CD4-positive, alpha-beta memory T cell (primary cell): ENCODE results near the gene PLCB1. TPM values are rescaled to one million over a fixed set of nuclear protein-coding genes. Genes with fewer than 3 reads are reported as not detected.

Experiments used
- CTCF ChIA-PET: fragments of 350-600 bp; sonication (Branson Sonifier 250); formaldehyde crosslinking; loops from one replicate; lab custom pipeline; 2021; ENCODE audit warnings: inconsistent platforms; ENCODE audit not compliant: partially characterized antibody; lab: Charles Lee
- POLR2A ChIA-PET: fragments of 350-600 bp; sonication (Branson Sonifier 250); formaldehyde crosslinking; loops from one replicate; lab custom pipeline; 2021; ENCODE audit not compliant: partially characterized antibody; lab: Charles Lee
- DNase-seq, 5 donors: peaks; one replicate each; pipeline versions ENCODE4 v3.0.0 to v3.0.0-alpha.2; 2020 to 2022; ENCODE audit warnings: mixed read lengths in 1 of 5
- H3K27ac ChIP-seq: one replicate; pipeline ENCODE4 v1.7.0; 2013; ENCODE audit warnings: low read depth, low read length
- H3K27me3 ChIP-seq: 2 replicates; pipeline ENCODE4 v1.7.0; 2013; ENCODE audit warnings: mild to moderate bottlenecking, low read length, moderate library complexity; ENCODE audit not compliant: insufficient read depth
- H3K36me3 ChIP-seq: 2 replicates; pipeline ENCODE4 v1.7.0; 2013; ENCODE audit warnings: mild to moderate bottlenecking, low read length, moderate library complexity; ENCODE audit not compliant: insufficient read depth
- H3K4me1 ChIP-seq: 2 replicates; pipeline ENCODE4 v1.7.0; 2013; ENCODE audit warnings: mild to moderate bottlenecking, low read length, moderate library complexity; ENCODE audit not compliant: insufficient read depth
- H3K4me3 ChIP-seq, 2 donors: one replicate each; pipeline ENCODE4 v1.7.0; 2013; ENCODE audit warnings: low read length in 2 of 2, mild to moderate bottlenecking in 1 of 2
- H3K9me3 ChIP-seq, 2 donors: one replicate each; pipeline ENCODE4 v1.7.0; 2013; ENCODE audit warnings: low read length in 2 of 2, control low read depth in 1 of 2; ENCODE audit not compliant: control insufficient read depth in 1 of 2
- H3K27ac Mint-ChIP-seq, 7 donors: one replicate each; pipeline ENCODE4 v1.8.0; 2020 to 2021; ENCODE audit warnings: mixed read lengths in 7 of 7, mild to moderate bottlenecking in 6 of 7, inconsistent platforms in 3 of 7, moderate library complexity in 3 of 7
- H3K27me3 Mint-ChIP-seq, 2 donors: one replicate each; pipeline ENCODE4 v1.8.0; 2020 to 2021; ENCODE audit warnings: mixed read lengths in 2 of 2
- H3K36me3 Mint-ChIP-seq, 2 donors: one replicate each; pipeline ENCODE4 v1.8.0; 2020 to 2021; ENCODE audit warnings: mixed read lengths in 2 of 2, inconsistent platforms in 1 of 2, mild to moderate bottlenecking in 1 of 2
- H3K4me1 Mint-ChIP-seq, 4 donors: one replicate each; pipeline ENCODE4 v1.8.0; 2020 to 2021; ENCODE audit warnings: mixed read lengths in 4 of 4, mild to moderate bottlenecking in 1 of 4
- H3K4me3 Mint-ChIP-seq, 8 donors: one replicate each; pipeline ENCODE4 v1.8.0; 2020 to 2021; ENCODE audit warnings: mixed read lengths in 8 of 8, mild to moderate bottlenecking in 7 of 8, moderate library complexity in 6 of 8, inconsistent platforms in 3 of 8
- H3K9me3 Mint-ChIP-seq, 8 donors: one replicate each; pipeline ENCODE4 v1.8.0; 2020 to 2021; ENCODE audit warnings: mixed read lengths in 8 of 8, mild to moderate bottlenecking in 5 of 8, inconsistent platforms in 3 of 8, moderate library complexity in 1 of 8
- intact Hi-C: fragments of 100-400 bp; cut with micrococcal nuclease; formaldehyde crosslinking; loops from one replicate; pipeline ENCODE4 v1.15.1; 2023
- polyA plus RNA-seq, 2 donors: library from polyadenylated mRNA; unstranded; fragments of 300-500 nt; fragmentation: Illumina TruSeq; gene quantifications; one replicate each; pipeline ENCODE4 v1.2.3, GENCODE V29; 2021
- total RNA-seq, 2 experiments: library from RNA; stranded (reverse); gene quantifications; one replicate each; pipeline ENCODE4 v1.2.3, GENCODE V29; 2021

Gene PLCB1
- total and polyA plus RNA-seq, 4 experiments from 2014 or later: 5.5 to 9.6 (median 8.2) TPM

DNA sequence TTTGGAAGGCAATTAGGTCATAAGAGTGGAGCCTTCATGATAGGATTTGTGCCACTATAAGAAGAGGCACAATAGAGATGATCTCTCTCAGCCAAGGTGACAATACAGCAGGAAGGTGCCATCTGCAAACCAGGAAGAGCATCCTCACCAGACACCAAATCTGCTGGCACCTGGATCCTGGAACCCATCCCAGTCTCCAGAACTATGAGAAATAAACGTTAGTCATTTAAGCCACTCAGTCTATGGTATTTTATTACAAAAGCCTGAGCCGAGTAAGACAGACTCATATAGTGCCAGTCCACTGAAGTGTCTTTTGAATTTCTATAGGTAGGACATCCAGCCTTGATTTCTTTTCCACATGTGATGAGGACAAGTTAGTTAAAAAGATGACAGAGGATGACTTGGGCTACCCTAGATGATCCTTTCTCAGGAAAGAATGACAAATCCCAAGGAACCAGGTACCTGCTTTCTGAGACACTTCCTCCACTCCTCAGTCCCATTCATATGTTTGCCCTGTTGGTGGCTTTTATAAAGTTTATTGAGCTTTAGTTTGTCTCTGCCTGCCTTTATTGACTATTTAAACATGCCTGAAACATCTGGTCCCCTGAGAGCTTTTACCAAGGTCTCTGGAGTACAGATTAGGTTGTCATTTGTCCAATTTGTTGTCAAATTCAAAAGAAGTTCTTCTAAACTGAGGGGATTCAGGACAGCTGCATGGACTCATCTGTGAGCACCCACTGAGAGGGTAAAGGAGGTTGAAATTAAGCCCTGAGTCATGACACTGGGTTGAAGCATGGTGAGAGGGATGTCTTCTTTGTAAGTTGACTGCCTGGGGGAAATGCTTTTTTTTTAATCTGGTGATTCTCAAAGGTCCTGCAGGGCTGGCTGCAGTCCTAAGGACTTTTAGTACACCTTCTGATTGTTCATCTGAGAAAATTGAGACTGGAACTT is 771.9 kb downstream of the PLCB1 start:
- POLR2A ChIA-PET: no interaction called here
- Histone ChIP-seq H3K9me3 (no peaks in the 10 kb centered on the region), H3K36me3 (no peaks in the 10 kb centered on the region), H3K4me1 (no peaks in the 10 kb centered on the region), H3K4me3 (no peak overlapping the region), H3K27ac (no peak overlapping the region), H3K27me3 (no peaks in the 10 kb centered on the region)
- H3K9me3 Mint-ChIP-seq: peaks cover 0 to 7% (median under 1%) of the 10 kb centered on the region in 8 donors
- H3K4me1 Mint-ChIP-seq: no peaks in the 10 kb centered on the region
- DNase-seq: no peak
- no peak overlapping the region for H3K27ac Mint-ChIP-seq
- H3K27me3 Mint-ChIP-seq: no peaks in the 10 kb centered on the region
- H3K4me3 Mint-ChIP-seq: no peak overlapping the region
- CTCF ChIA-PET: no interaction called here
- intact Hi-C loops: no loop called here
- no peaks in the 10 kb centered on the region for H3K36me3 Mint-ChIP-seq

DNA sequence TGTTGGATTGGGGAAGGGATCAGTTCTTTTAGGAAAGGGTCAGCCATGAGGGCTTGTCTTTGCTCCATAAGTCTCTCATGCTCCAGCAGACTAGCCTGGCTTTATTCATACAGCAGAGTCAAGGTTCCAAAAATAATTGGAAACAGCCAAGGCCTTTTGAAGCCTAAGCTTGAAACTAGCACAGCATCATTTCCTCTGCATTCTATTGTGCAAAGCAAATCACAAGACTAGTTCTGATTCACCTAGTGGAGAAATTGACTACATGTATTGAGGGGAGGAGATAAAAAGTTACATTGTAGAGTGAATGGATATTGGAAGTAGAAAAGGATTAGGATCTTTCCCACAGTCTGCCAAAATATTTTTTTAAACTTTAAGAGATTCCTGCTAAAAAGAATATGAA is 777.5 kb downstream of the PLCB1 start:
- no peak for DNase-seq
- Mint-ChIP-seq H3K36me3 (no peaks in the 10 kb centered on the region), H3K4me1 (no peaks in the 10 kb centered on the region), H3K27ac (no peak overlapping the region), H3K9me3 (peaks cover 0 to 3% (median under 1%) of the 10 kb centered on the region in 8 donors), H3K27me3 (no peaks in the 10 kb centered on the region), H3K4me3 (no peak overlapping the region)
- H3K27me3 ChIP-seq: no peaks in the 10 kb centered on the region
- no peaks in the 10 kb centered on the region for H3K36me3 ChIP-seq
- H3K9me3 ChIP-seq: no peaks in the 10 kb centered on the region
- POLR2A ChIA-PET: no interaction called here
- no peaks in the 10 kb centered on the region for H3K4me1 ChIP-seq
- CTCF ChIA-PET: no interaction called here
- no peak overlapping the region for H3K4me3 ChIP-seq
- intact Hi-C loops: no loop called here
- no peak overlapping the region for H3K27ac ChIP-seq

DNA sequence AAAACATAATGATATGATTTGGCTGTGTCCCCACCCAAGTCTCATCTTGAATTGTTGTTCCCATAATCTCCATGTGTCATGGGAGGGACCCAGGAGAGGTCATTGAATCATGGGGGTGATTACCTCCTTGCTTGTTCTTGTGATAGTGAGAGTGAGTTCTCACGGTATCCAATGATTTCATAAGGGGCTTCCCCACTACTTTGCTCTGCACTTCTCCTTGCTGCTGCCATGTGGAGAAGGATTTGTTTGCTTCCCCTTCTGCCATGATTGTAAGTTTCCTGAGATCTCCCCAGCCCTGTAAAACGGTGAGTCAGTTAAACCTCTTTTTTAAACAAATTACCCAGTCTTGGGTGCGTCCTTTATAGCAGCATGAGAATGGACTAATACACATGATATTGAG is 780.0 kb downstream of the PLCB1 start:
- no peaks in the 10 kb centered on the region for H3K36me3 Mint-ChIP-seq
- Histone ChIP-seq H3K36me3 (no peaks in the 10 kb centered on the region), H3K9me3 (no peaks in the 10 kb centered on the region), H3K27ac (no peak overlapping the region), H3K27me3 (no peaks in the 10 kb centered on the region), H3K4me1 (no peaks in the 10 kb centered on the region), H3K4me3 (no peak overlapping the region)
- no peaks in the 10 kb centered on the region for H3K4me1 Mint-ChIP-seq
- H3K9me3 Mint-ChIP-seq: peaks cover 0 to 14% (median 9%) of the 10 kb centered on the region in 8 donors
- ChIA-PET POLR2A (no interaction called here), CTCF (no interaction called here)
- H3K27ac Mint-ChIP-seq: no peak overlapping the region
- H3K27me3 Mint-ChIP-seq: no peaks in the 10 kb centered on the region
- intact Hi-C loops: no loop called here
- no peak for DNase-seq
- H3K4me3 Mint-ChIP-seq: no peak overlapping the region

DNA sequence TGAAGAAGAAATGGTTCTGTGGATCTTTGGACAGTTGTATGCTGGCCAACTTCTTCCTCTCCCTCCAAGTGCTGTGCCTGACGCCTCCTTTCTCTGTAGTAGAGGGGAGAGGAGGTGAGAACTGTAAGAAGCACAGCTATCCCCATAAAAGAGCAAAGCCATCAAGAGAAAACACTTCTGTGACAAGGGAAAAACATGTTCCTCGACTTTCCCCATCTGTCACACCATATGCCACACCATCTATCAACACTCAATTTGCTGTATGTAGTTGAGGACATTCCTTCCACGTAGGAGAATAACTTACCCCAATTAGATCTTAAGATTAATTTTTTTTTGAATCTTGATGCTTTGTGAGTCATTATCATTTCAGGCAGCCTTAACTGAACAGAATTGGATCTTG is 780.7 kb downstream of the PLCB1 start:
- H3K4me3 Mint-ChIP-seq: no peak overlapping the region
- ChIA-PET CTCF (no interaction called here), POLR2A (no interaction called here)
- Histone ChIP-seq H3K27ac (no peak overlapping the region), H3K36me3 (no peaks in the 10 kb centered on the region), H3K4me1 (no peaks in the 10 kb centered on the region), H3K4me3 (no peak overlapping the region), H3K9me3 (no peaks in the 10 kb centered on the region), H3K27me3 (no peaks in the 10 kb centered on the region)
- no peaks in the 10 kb centered on the region for H3K36me3 Mint-ChIP-seq
- intact Hi-C loops: no loop called here
- H3K27ac Mint-ChIP-seq: no peak overlapping the region
- no peak for DNase-seq
- no peaks in the 10 kb centered on the region for H3K27me3 Mint-ChIP-seq
- H3K9me3 Mint-ChIP-seq: peaks cover 0 to 14% (median 10%) of the 10 kb centered on the region in 8 donors
- no peaks in the 10 kb centered on the region for H3K4me1 Mint-ChIP-seq

DNA sequence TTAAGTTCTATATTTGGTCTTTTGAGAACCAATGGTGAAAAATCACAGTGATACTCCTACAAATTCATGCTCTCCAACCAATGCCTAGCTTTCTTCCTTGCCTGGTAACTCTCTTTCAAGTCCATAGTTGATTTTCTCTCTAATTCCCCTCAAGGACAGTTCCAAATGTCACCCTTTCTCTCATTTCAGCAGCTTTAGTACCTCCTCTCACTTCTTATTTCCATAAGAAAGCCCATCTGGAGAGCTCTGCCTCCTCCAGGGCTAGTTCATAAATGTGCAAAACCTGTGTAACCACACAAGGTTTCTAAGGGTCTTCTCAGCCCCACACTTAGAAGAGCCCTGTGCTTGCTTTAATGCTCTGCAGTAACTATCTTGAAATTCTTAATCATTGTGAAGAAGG is 781.4 kb downstream of the PLCB1 start:
- CTCF ChIA-PET: no interaction called here
- Mint-ChIP-seq H3K4me3 (no peak overlapping the region), H3K4me1 (no peaks in the 10 kb centered on the region), H3K27me3 (no peaks in the 10 kb centered on the region), H3K9me3 (peaks cover 0 to 17% (median 10%) of the 10 kb centered on the region in 8 donors), H3K36me3 (no peaks in the 10 kb centered on the region), H3K27ac (no peak overlapping the region)
- intact Hi-C loops: no loop called here
- no peaks in the 10 kb centered on the region for H3K4me1 ChIP-seq
- POLR2A ChIA-PET: no interaction called here
- H3K27ac ChIP-seq: no peak overlapping the region
- DNase-seq: no peak
- no peaks in the 10 kb centered on the region for H3K27me3 ChIP-seq
- no peak overlapping the region for H3K4me3 ChIP-seq
- no peaks in the 10 kb centered on the region for H3K9me3 ChIP-seq
- H3K36me3 ChIP-seq: no peaks in the 10 kb centered on the region

DNA sequence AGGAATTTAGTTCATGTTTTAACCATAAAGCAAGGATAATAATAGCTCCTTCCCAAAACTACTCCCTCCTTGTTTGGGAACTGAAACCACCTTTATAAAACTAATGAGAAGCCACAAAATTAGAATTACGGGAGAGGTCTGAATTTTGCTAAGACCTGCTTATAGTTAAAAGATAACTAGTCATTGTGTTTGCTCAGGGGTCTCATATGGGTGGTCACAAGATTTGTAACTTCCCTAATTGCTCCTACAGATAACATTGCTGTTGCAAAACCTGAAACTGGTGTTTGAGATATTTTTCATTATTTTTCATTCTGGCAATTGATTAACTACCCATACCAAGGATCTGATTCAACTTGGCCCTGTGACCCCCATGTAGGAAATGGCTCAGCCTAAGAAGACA is 782.4 kb downstream of the PLCB1 start:
- Histone ChIP-seq H3K9me3 (no peaks in the 10 kb centered on the region), H3K27ac (no peak overlapping the region), H3K27me3 (no peaks in the 10 kb centered on the region), H3K36me3 (no peaks in the 10 kb centered on the region), H3K4me3 (no peak overlapping the region), H3K4me1 (no peaks in the 10 kb centered on the region)
- H3K9me3 Mint-ChIP-seq: peaks cover 0 to 18% (median 10%) of the 10 kb centered on the region in 8 donors
- intact Hi-C loops: no loop called here
- H3K27ac Mint-ChIP-seq: no peak overlapping the region
- H3K4me3 Mint-ChIP-seq: no peak overlapping the region
- H3K27me3 Mint-ChIP-seq: no peaks in the 10 kb centered on the region
- ChIA-PET CTCF (no interaction called here), POLR2A (no interaction called here)
- no peaks in the 10 kb centered on the region for H3K36me3 Mint-ChIP-seq
- no peaks in the 10 kb centered on the region for H3K4me1 Mint-ChIP-seq
- no peak for DNase-seq

DNA sequence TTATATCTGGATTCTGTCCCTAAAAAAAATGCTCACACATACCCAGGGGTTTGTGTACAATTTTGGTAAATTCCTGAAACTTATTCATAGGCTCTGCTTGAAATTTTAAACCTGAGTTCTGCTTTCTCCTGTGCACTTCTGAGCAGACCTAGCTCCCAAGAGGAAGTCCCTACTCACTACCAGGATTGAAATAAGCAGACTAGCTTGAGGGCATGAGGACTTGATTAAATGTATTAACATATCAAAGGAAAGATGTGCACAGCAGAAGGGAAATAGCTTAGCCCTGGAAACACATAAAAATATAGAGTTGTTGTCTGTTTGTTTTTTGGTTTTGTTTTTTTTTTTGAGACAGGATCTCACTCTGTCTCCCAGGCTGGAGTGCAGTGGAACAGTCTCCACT is 785.0 kb downstream of the PLCB1 start:
- DNase-seq: no peak
- H3K36me3 ChIP-seq: no peaks in the 10 kb centered on the region
- Mint-ChIP-seq H3K27ac (no peak overlapping the region), H3K27me3 (no peaks in the 10 kb centered on the region), H3K9me3 (peaks cover 0 to 25% (median 12%) of the 10 kb centered on the region in 8 donors), H3K36me3 (no peaks in the 10 kb centered on the region), H3K4me3 (no peak overlapping the region), H3K4me1 (no peaks in the 10 kb centered on the region)
- no peak overlapping the region for H3K27ac ChIP-seq
- no peaks in the 10 kb centered on the region for H3K4me1 ChIP-seq
- no peaks in the 10 kb centered on the region for H3K27me3 ChIP-seq
- CTCF ChIA-PET: no interaction called here
- intact Hi-C loops: no loop called here
- no peak overlapping the region for H3K4me3 ChIP-seq
- POLR2A ChIA-PET: no interaction called here
- H3K9me3 ChIP-seq: no peaks in the 10 kb centered on the region
